Spleen (tissue), 7 donors: ENCODE data around the gene WFDC2.

ENCODE experiments used
- CTCF ChIP-seq, 11 experiments: fragments of 200-600 bp in 7 of 11; fragments of 450-650 bp in 4 of 11; sonication (generic) in 4 of 11; IDR thresholded peaks in 8 of 11; conservative IDR thresholded peaks in 3 of 11; 1 replicate in 7 of 11; 2 replicates in 4 of 11; pipeline versions ENCODE4 v1.4.0 to v1.8.0; 2016 to 2021; ENCODE audit warnings: antibody characterized with exemption in 11 of 11, inconsistent platforms in 4 of 11, mild to moderate bottlenecking in 1 of 11
- POLR2A ChIP-seq, 3 donors: fragments of 450-650 bp; IDR thresholded peaks; one replicate each; pipeline ENCODE4 v1.5.1; 2017; ENCODE audit warnings: antibody characterized with exemption in 3 of 3, mild to moderate bottlenecking in 1 of 3
- POLR2AphosphoS5 ChIP-seq, 3 donors: sonication (generic); formaldehyde crosslinking; IDR thresholded peaks; one replicate each; pipeline ENCODE4 v1.5.1; 2017; ENCODE audit warnings: antibody characterized with exemption in 3 of 3
- donor health status: DM: no; HTN: no; CAD: no; lungs with moderate emphysema.
- donor health status: DM: no; HTN: no; CAD: no.
- donor health status: DM: no; HTN: no; CAD: no.

- no peak for TF ChIP-seq CTCF (IDR thresholded peaks at IDR 0.05 in 8 of 11, conservative IDR thresholded peaks at IDR 0.05 in 3 of 11)
- no peak for TF ChIP-seq POLR2AphosphoS5 (IDR thresholded peaks at IDR 0.05)
- TF ChIP-seq POLR2A (IDR thresholded peaks at IDR 0.05): no peak
These were observed 1.4 kb downstream of the WFDC2 start for GRCh38 chr20:45470937-45471336.
